Skeletal muscle satellite cell (primary cell): ENCODE results near the gene EXOC8.

Experiments
- H3K27me3 ChIP-seq: 2 replicates; pipeline ENCODE4 v1.7.0; 2013; ENCODE audit warnings: low read length; ENCODE audit not compliant: control insufficient read depth, insufficient read depth
- H3K36me3 ChIP-seq: 2 replicates; pipeline ENCODE4 v1.7.0; 2013; ENCODE audit warnings: mild to moderate bottlenecking, control low read depth, low read length; ENCODE audit not compliant: insufficient read depth
- H3K4me1 ChIP-seq: 2 replicates; pipeline ENCODE4 v1.7.0; 2013; ENCODE audit warnings: low read length; ENCODE audit not compliant: control insufficient read depth, insufficient read depth
- H3K4me2 ChIP-seq: 2 replicates; pipeline ENCODE4 v1.7.0; 2013; ENCODE audit warnings: mild to moderate bottlenecking, low read length
- H3K4me3 ChIP-seq: 2 replicates; pipeline ENCODE4 v1.7.0; 2013; ENCODE audit warnings: low read length
- H3K9ac ChIP-seq: 2 replicates; pipeline ENCODE4 v1.7.0; 2013; ENCODE audit warnings: mild to moderate bottlenecking, low read depth, low read length, moderate library complexity
- H3K9me3 ChIP-seq: replicated peaks from 2 replicates; pipeline ENCODE4 v1.7.0; 2013; ENCODE audit warnings: mild to moderate bottlenecking, control low read depth, low read length

Gene EXOC8

GRCh38 chr1:231329483-231329882, 8.2 kb downstream of the EXOC8 start:
- H3K4me3 ChIP-seq, result no peak overlapping the region
- H3K36me3 ChIP-seq, result peaks cover 10% of the 10 kb centered on the region
- H3K9ac ChIP-seq, result no peak overlapping the region
- no peak overlapping the region for H3K4me2 ChIP-seq
- no peaks in the 10 kb centered on the region for H3K9me3 ChIP-seq
- H3K4me1 ChIP-seq, result peaks cover 14% of the 10 kb centered on the region
- no peaks in the 10 kb centered on the region for H3K27me3 ChIP-seq

GRCh38 chr1:231327617-231328016, 10.0 kb downstream of the EXOC8 start:
- Histone ChIP-seq H3K9me3 (no peaks in the 10 kb centered on the region), H3K4me2 (no peak overlapping the region), H3K9ac (no peak overlapping the region), H3K4me1 (no peaks in the 10 kb centered on the region), H3K4me3 (no peak overlapping the region), H3K27me3 (no peaks in the 10 kb centered on the region), H3K36me3 (no peaks in the 10 kb centered on the region)

DNA sequence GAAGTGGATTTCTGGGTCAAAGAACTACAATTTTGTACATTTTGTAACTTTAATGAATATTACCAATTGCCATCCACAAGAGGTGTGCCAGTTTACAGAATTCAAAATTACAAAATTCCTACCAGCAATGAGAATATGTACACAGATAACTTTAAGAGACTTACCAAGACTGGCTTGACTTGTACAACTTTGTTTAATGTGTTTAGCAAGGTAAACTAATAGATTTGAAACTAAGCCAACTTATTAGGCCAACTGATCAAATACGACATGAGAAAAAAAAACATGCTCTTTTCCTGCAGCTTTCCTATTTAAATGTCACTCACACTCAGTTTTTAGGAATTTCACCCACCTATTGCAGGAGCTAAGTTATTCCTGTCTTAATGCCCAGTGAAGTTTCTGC, 11.4 kb downstream of the EXOC8 start:
- no peak overlapping the region for H3K4me2 ChIP-seq
- H3K9me3 ChIP-seq, result no peaks in the 10 kb centered on the region
- no peaks in the 10 kb centered on the region for H3K36me3 ChIP-seq
- H3K4me3 ChIP-seq, result no peak overlapping the region
- H3K27me3 ChIP-seq, result no peaks in the 10 kb centered on the region
- no peak overlapping the region for H3K9ac ChIP-seq
- no peaks in the 10 kb centered on the region for H3K4me1 ChIP-seq

- Histone ChIP-seq H3K4me2 (no peak overlapping the region), H3K27me3 (no peaks in the 10 kb centered on the region), H3K9me3 (no peaks in the 10 kb centered on the region)
These were observed 13.0 kb downstream of the EXOC8 start for GRCh38 chr1:231324660-231325059.

DNA sequence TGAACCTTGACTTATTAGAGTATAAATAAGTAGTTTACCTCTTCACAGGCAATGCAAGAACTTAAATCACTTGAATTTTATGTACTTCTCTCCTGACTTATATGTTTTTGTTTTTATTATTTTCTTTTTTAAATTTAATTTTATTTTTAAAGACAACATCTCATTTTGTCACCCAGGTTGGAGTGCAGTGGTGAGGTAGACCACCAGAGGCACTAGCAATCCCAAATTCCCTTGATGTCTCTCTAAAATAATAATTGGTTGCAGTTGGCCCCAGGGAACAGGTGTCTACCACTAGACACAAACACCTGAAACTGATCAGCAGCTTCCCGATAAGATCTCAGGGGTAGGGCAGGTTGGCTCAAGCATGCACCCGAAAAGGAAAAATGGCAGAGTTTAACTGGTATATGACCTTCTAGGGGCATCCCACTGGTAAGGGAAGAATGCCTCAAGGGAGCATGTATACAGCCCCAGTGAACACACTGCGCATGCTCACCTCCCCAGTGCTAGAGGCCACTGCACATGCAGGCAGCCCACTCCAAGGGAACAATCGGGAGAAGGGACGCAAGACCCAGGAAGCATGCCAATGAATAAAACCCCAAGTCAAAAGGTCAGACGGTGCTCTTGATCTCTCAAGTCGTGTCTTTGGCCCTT, 14.6 kb downstream of the EXOC8 start:
- H3K27me3 ChIP-seq, result no peaks in the 10 kb centered on the region
- H3K9ac ChIP-seq, result no peak overlapping the region
- no peaks in the 10 kb centered on the region for H3K4me1 ChIP-seq
- no peaks in the 10 kb centered on the region for H3K36me3 ChIP-seq
- no peak overlapping the region for H3K4me3 ChIP-seq
- H3K9me3 ChIP-seq, result no peaks in the 10 kb centered on the region
- no peak overlapping the region for H3K4me2 ChIP-seq

More at GRCh38 chr1:231324660-231325059, 13.0 kb downstream of the EXOC8 start:
- Histone ChIP-seq H3K4me1 (no peaks in the 10 kb centered on the region), H3K36me3 (no peaks in the 10 kb centered on the region), H3K9ac (no peak overlapping the region), H3K4me3 (no peak overlapping the region)

- Histone ChIP-seq H3K4me3 (no peak overlapping the region), H3K27me3 (no peaks in the 10 kb centered on the region), H3K9me3 (no peaks in the 10 kb centered on the region), H3K4me1 (no peaks in the 10 kb centered on the region), H3K4me2 (no peak overlapping the region), H3K36me3 (no peaks in the 10 kb centered on the region), H3K9ac (no peak overlapping the region)
These were observed 18.6 kb downstream of the EXOC8 start for GRCh38 chr1:231319080-231319479.

GRCh38 chr1:231318568-231318967, 19.1 kb downstream of the EXOC8 start:
- H3K4me2 ChIP-seq, result no peak overlapping the region

DNA sequence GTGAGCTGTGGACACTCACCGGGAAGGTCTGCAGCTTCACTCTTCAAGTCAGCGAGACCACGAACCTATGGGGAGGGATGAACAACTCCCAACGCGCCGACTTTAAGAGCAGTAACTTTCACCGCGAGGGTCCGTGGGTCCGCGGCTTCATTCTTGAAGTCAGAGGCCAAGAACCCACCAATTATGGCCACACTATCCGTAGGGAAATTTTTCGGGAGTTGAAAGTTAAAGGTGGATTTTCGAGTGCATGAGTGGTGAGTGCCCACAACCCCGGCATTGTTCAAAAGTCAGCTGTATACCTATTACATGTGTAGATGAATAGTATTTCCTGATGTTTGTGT, 19.7 kb downstream of the EXOC8 start:
- no peaks in the 10 kb centered on the region for H3K27me3 ChIP-seq
- H3K36me3 ChIP-seq, result no peaks in the 10 kb centered on the region
- H3K4me3 ChIP-seq, result no peak overlapping the region
- H3K4me1 ChIP-seq, result no peaks in the 10 kb centered on the region
- H3K4me2 ChIP-seq, result no peak overlapping the region
- no peaks in the 10 kb centered on the region for H3K9me3 ChIP-seq
- H3K9ac ChIP-seq, result no peak overlapping the region

More at GRCh38 chr1:231318568-231318967, 19.1 kb downstream of the EXOC8 start:
- Histone ChIP-seq H3K27me3 (no peaks in the 10 kb centered on the region), H3K9ac (no peak overlapping the region), H3K36me3 (no peaks in the 10 kb centered on the region), H3K9me3 (no peaks in the 10 kb centered on the region), H3K4me3 (no peak overlapping the region), H3K4me1 (no peaks in the 10 kb centered on the region)

DNA sequence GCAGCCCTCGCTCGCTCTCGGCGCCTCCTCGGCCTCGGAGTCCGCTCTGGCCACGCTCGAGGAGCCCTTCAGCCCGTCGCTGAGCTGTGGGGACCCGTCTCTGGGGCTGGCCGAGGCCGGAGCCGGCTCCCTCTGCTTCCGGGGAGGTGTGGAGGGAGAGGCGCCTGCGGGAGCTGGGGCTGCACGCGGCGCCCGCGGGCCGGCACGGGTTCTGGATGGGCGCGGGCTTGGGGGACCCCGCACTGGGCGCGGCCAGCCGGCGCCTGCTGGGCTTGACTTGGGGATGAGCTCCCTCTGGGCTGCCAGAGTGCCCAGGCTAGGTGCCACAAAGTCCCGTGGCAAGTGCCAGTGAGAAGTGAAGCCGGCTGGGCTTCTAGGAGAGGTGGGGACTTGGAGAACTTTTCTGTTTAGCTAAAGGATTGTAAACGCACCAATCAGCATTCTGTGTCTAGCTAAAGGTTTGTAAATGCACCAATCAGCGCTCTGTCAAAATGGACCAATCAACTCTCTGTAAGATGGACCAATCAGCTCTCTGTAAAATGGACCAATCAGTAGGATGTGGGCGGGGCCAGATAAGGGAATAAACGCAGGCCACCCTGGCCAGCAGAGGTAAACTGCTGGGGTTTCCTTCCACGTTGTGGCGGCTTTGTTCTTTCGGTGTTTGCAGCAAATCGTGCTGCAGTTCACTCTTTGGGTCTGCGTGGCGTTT, 20.2 kb downstream of the EXOC8 start:
- H3K36me3 ChIP-seq, result no peaks in the 10 kb centered on the region
- H3K4me3 ChIP-seq, result no peak overlapping the region
- no peak overlapping the region for H3K4me2 ChIP-seq
- no peak overlapping the region for H3K9ac ChIP-seq
- no peaks in the 10 kb centered on the region for H3K27me3 ChIP-seq
- H3K9me3 ChIP-seq, result no peaks in the 10 kb centered on the region
- no peaks in the 10 kb centered on the region for H3K4me1 ChIP-seq

GRCh38 chr1:231315887-231316286, 21.8 kb downstream of the EXOC8 start:
- Histone ChIP-seq H3K9me3 (no peaks in the 10 kb centered on the region), H3K27me3 (no peaks in the 10 kb centered on the region), H3K36me3 (no peaks in the 10 kb centered on the region), H3K4me1 (no peaks in the 10 kb centered on the region), H3K4me3 (no peak overlapping the region), H3K9ac (no peak overlapping the region), H3K4me2 (no peak overlapping the region)

DNA sequence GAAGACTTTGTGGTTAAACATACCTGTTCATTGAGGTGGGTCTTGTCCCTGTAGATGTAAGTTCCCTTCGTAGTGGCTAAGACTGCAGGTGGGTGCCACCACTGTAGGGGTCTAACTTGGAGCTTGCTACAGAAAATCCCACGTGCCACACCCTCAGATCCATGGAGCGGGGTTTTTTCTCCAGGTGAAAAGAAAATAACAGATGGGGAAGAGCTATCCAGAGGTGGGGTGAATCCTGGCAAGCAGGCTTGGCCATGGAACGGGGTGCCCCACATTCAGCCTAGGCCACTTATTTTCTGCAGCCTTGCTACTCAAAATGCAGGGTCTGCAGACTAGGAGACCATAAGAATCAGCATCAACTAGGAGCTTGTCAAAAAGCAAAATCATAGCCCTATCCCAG, 24.0 kb downstream of the EXOC8 start:
- Histone ChIP-seq H3K9ac (no peak overlapping the region), H3K4me2 (no peak overlapping the region), H3K9me3 (no peaks in the 10 kb centered on the region), H3K36me3 (no peaks in the 10 kb centered on the region), H3K27me3 (no peaks in the 10 kb centered on the region), H3K4me1 (no peaks in the 10 kb centered on the region), H3K4me3 (no peak overlapping the region)

DNA sequence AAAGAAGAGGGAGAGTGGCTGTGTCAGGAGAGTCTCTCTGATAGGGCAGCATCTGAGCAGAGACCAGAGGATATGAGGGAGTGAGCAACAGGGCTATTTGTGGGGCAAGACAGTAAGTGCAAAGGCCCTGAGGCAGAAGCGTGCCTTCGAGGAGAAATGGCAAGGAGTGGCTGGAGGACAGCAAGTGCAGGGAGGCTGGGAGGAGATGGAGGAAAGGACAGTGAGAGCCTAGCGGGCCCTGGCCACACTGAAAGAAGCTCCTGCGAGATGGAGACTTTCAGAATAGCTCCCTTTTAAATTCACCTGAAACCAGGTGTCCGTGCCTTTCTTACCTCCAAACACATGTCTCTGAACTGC, 25.2 kb downstream of the EXOC8 start:
- no peaks in the 10 kb centered on the region for H3K27me3 ChIP-seq
- no peaks in the 10 kb centered on the region for H3K9me3 ChIP-seq
- H3K4me1 ChIP-seq, result no peaks in the 10 kb centered on the region
- H3K4me3 ChIP-seq, result no peak overlapping the region
- no peak overlapping the region for H3K4me2 ChIP-seq
- H3K36me3 ChIP-seq, result no peaks in the 10 kb centered on the region
- no peak overlapping the region for H3K9ac ChIP-seq
